ENCODE results near the gene PDE4D. TPM values are rescaled to one million over a fixed set of nuclear protein-coding genes. Genes with fewer than 3 reads are reported as not detected.

The PDE4D gene
- total RNA-seq, 1 donor, result 12.7 TPM

DNA sequence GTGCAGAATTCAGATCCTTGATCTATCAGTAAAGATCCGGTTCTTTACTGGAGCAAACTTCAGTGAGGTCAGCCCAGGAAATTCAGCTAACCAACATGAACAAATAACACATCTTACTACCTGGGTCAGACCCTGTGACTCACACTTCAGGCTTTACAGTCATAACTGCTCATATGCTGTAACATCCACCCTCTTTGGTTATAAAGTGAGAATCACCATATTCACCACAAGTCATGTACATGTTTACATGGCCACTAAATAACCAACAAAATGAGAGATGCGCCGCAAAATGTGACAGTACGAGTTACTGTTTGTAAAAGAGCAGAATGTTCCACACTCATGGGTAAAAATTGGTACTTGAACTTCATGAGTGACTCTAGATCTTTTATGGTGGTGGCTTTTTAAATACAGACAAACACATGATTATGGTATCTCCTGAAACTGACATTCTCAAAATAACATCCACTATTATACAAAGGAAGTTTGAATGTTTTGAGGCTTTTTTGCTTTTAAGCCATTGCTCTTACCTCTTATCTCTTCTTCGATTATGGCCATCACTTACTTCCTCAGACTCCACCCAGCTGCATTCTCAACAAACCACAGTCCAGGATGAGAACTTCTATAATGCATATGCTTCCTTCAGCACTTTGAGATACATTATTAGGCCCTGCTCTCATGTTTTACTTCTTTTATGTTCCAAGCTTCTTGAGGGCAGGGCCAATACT lies 794.1 kb downstream of the PDE4D start:
- no peak for TF ChIP-seq CTCF (IDR thresholded peaks at IDR 0.05; ENCODE audit: insufficient read depth, low read length)
- no peak overlapping the region for H3K4me3 ChIP-seq (ENCODE audit: low read depth, low read length)
- DNase-seq (ENCODE audit: low read depth), result peak; percentile 61

DNA sequence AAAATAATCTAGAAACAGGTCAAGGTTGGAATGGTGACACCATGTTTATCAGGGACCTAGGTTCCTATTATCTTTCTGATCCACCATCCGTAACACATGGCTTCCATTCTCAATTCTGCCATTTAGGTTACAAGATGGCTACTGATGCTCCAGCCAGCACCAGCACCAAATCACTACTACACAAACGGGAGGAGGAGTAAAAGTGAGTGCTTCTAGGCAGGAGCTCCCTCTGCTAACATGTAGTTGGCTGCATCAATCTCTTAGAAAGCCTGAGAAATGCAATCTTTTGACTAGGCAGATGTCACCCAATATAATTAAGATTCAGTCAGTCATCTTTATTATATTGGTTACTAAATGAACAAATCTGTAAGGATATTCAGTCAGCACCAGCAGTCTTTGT lies 794.8 kb downstream of the PDE4D start:
- TF ChIP-seq CTCF (IDR thresholded peaks at IDR 0.05; ENCODE audit: insufficient read depth, low read length), result no peak
- no peak for DNase-seq (ENCODE audit: low read depth)

GRCh38 chr5:59097712-59098111 lies 795.8 kb downstream of the PDE4D start:
- no peak for DNase-seq (ENCODE audit: low read depth)
- no peak for TF ChIP-seq CTCF (IDR thresholded peaks at IDR 0.05; ENCODE audit: insufficient read depth, low read length)
- H3K4me3 ChIP-seq (ENCODE audit: low read depth, low read length), result no peak overlapping the region

More for the DNA sequence above, 794.8 kb downstream of the PDE4D start:
- no peak overlapping the region for H3K4me3 ChIP-seq (ENCODE audit: low read depth, low read length)

- no peak overlapping the region for H3K4me3 ChIP-seq (ENCODE audit: low read depth, low read length)
- TF ChIP-seq CTCF (IDR thresholded peaks at IDR 0.05; ENCODE audit: insufficient read depth, low read length), result no peak
- peak; percentile 44 for DNase-seq (ENCODE audit: low read depth)
These were observed 796.4 kb downstream of the PDE4D start for GRCh38 chr5:59097116-59097515.

DNA sequence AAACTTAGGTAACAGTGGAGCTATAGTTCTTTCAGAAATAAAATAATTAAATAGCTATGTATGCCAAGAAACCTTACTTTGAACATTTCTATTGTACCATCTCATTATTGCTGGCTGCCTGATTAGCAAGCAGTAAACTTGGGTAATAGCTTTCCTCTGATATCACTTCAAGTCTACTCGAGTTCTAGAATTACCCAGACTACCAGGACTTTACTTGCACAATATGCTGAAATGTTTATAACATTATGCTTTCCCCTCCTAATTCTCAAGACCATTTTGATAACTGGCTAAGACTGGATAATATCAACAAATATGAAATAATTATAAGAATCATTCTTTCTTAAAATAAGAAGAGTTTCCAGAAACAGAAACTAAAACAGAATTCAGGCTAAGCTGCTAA lies 798.0 kb downstream of the PDE4D start:
- DNase-seq (ENCODE audit: low read depth), result peak; percentile 44
- H3K4me3 ChIP-seq (ENCODE audit: low read depth, low read length), result no peak overlapping the region
- no peak for TF ChIP-seq CTCF (IDR thresholded peaks at IDR 0.05; ENCODE audit: insufficient read depth, low read length)

GRCh38 chr5:59094864-59095263 lies 798.7 kb downstream of the PDE4D start:
- no peak for DNase-seq (ENCODE audit: low read depth)
- H3K4me3 ChIP-seq (ENCODE audit: low read depth, low read length), result no peak overlapping the region

More at GRCh38 chr5:59094864-59095263, 798.7 kb downstream of the PDE4D start:
- no peak for TF ChIP-seq CTCF (IDR thresholded peaks at IDR 0.05; ENCODE audit: insufficient read depth, low read length)

Measured in fibroblast of the aortic adventitia (primary cell).